Muscle layer of colon (tissue), 2 donors: ENCODE data around the gene SYT6.
A peak's percentile ranks its signal among the peaks of the same experiment; 100 is the strongest.

Experiments used
- H3K27ac ChIP-seq: one replicate; pipeline ENCODE4 v1.7.0; 2013; ENCODE audit warnings: low read depth, mild to moderate bottlenecking, low read length, moderate library complexity
- H3K27me3 ChIP-seq, 2 donors: one replicate each; pipeline ENCODE4 v1.7.0; 2013; ENCODE audit warnings: low read length in 2 of 2, mild to moderate bottlenecking in 2 of 2; ENCODE audit not compliant: insufficient read depth in 2 of 2, control insufficient read depth in 1 of 2
- H3K36me3 ChIP-seq: one replicate; pipeline ENCODE4 v1.7.0; 2013; ENCODE audit warnings: mild to moderate bottlenecking, low read length; ENCODE audit not compliant: insufficient read depth
- H3K4me1 ChIP-seq: one replicate; pipeline ENCODE4 v1.7.0; 2013; ENCODE audit warnings: mild to moderate bottlenecking, low read length; ENCODE audit not compliant: insufficient read depth
- H3K4me3 ChIP-seq, 2 donors: one replicate each; pipeline ENCODE4 v1.7.0; 2013; ENCODE audit warnings: low read length in 2 of 2, low read depth in 1 of 2, mild to moderate bottlenecking in 1 of 2, moderate library complexity in 1 of 2
- H3K9ac ChIP-seq: one replicate; pipeline ENCODE4 v1.7.0; 2013; ENCODE audit warnings: low read length
- H3K9me3 ChIP-seq: one replicate; pipeline ENCODE4 v1.7.0; 2013; ENCODE audit warnings: mild to moderate bottlenecking, low read length
- donor health status: abdominal sarcoma.
- donor health status: Adenocarcinoma of cecum.

The SYT6 gene

GRCh38 chr1:114153261-114154145 is at the start of gene SYT6:
TSS of gene SYT6 (minus strand) at chr1:114153869. CDS start at chr1:114153772, 97 bp downstream.
- Histone ChIP-seq H3K4me1 (peaks cover 16% of the 10 kb centered on the region), H3K36me3 (no peaks in the 10 kb centered on the region), H3K27me3 (peaks cover 56 to 63% of the 10 kb centered on the region in 2 donors), H3K9me3 (no peaks in the 10 kb centered on the region), H3K27ac (no peak within 1 kb of the TSS), H3K4me3 (peak within 1 kb of the TSS; percentile 27 to 47), H3K9ac (no peak within 1 kb of the TSS)

GRCh38 chr1:114201486-114201885 is 47.8 kb upstream of the SYT6 start:
- no peak overlapping the region for H3K4me3 ChIP-seq
- no peaks in the 10 kb centered on the region for H3K4me1 ChIP-seq
- no peak overlapping the region for H3K27ac ChIP-seq
- no peaks in the 10 kb centered on the region for H3K36me3 ChIP-seq
- no peaks in the 10 kb centered on the region for H3K9me3 ChIP-seq
- H3K27me3 ChIP-seq = no peaks in the 10 kb centered on the region
- no peak overlapping the region for H3K9ac ChIP-seq

- H3K9me3 ChIP-seq = no peaks in the 10 kb centered on the region
- no peaks in the 10 kb centered on the region for H3K36me3 ChIP-seq
- no peaks in the 10 kb centered on the region for H3K27me3 ChIP-seq
- no peaks in the 10 kb centered on the region for H3K4me1 ChIP-seq
- H3K4me3 ChIP-seq = no peak overlapping the region
- H3K9ac ChIP-seq = no peak overlapping the region
- H3K27ac ChIP-seq = no peak overlapping the region
These were observed 45.4 kb upstream of the SYT6 start for GRCh38 chr1:114199017-114199594.

- Histone ChIP-seq H3K27me3 (no peaks in the 10 kb centered on the region), H3K36me3 (no peaks in the 10 kb centered on the region), H3K4me1 (no peaks in the 10 kb centered on the region), H3K27ac (no peak overlapping the region), H3K4me3 (no peak overlapping the region), H3K9ac (no peak overlapping the region), H3K9me3 (no peaks in the 10 kb centered on the region)
These were observed 43.6 kb upstream of the SYT6 start for GRCh38 chr1:114196992-114197907.

- no peaks in the 10 kb centered on the region for H3K4me1 ChIP-seq
- no peak overlapping the region for H3K9ac ChIP-seq
- H3K27ac ChIP-seq = no peak overlapping the region
- no peaks in the 10 kb centered on the region for H3K9me3 ChIP-seq
- no peak overlapping the region for H3K4me3 ChIP-seq
- no peaks in the 10 kb centered on the region for H3K36me3 ChIP-seq
- no peaks in the 10 kb centered on the region for H3K27me3 ChIP-seq
These were observed 42.1 kb upstream of the SYT6 start for GRCh38 chr1:114195819-114196218.

GRCh38 chr1:114192328-114192727 is 38.7 kb upstream of the SYT6 start:
- H3K27ac ChIP-seq = no peak overlapping the region

GRCh38 chr1:114189398-114189797 is 35.7 kb upstream of the SYT6 start:
- Histone ChIP-seq H3K27me3 (no peaks in the 10 kb centered on the region), H3K9ac (no peak overlapping the region), H3K36me3 (no peaks in the 10 kb centered on the region), H3K4me1 (no peaks in the 10 kb centered on the region), H3K27ac (no peak overlapping the region), H3K4me3 (no peak overlapping the region), H3K9me3 (no peaks in the 10 kb centered on the region)

More at GRCh38 chr1:114192328-114192727, 38.7 kb upstream of the SYT6 start:
- H3K9ac ChIP-seq = no peak overlapping the region
- H3K4me1 ChIP-seq = no peaks in the 10 kb centered on the region
- H3K9me3 ChIP-seq = no peaks in the 10 kb centered on the region
- H3K27me3 ChIP-seq = no peaks in the 10 kb centered on the region
- H3K36me3 ChIP-seq = no peaks in the 10 kb centered on the region
- no peak overlapping the region for H3K4me3 ChIP-seq

- Histone ChIP-seq H3K9ac (no peak overlapping the region), H3K4me3 (no peak overlapping the region), H3K36me3 (no peaks in the 10 kb centered on the region), H3K4me1 (no peaks in the 10 kb centered on the region), H3K9me3 (no peaks in the 10 kb centered on the region), H3K27ac (no peak overlapping the region), H3K27me3 (no peaks in the 10 kb centered on the region)
These were observed 27.7 kb upstream of the SYT6 start for GRCh38 chr1:114181356-114181755.

- H3K36me3 ChIP-seq = no peaks in the 10 kb centered on the region
- H3K27me3 ChIP-seq = no peaks in the 10 kb centered on the region
- H3K9me3 ChIP-seq = no peaks in the 10 kb centered on the region
- no peak overlapping the region for H3K27ac ChIP-seq
- H3K9ac ChIP-seq = no peak overlapping the region
- H3K4me1 ChIP-seq = no peaks in the 10 kb centered on the region
- no peak overlapping the region for H3K4me3 ChIP-seq
These were observed 27.1 kb upstream of the SYT6 start for GRCh38 chr1:114180742-114181141.

- Histone ChIP-seq H3K4me1 (no peaks in the 10 kb centered on the region), H3K9me3 (no peaks in the 10 kb centered on the region), H3K36me3 (no peaks in the 10 kb centered on the region), H3K9ac (no peak overlapping the region), H3K27ac (no peak overlapping the region), H3K27me3 (no peaks in the 10 kb centered on the region), H3K4me3 (no peak overlapping the region)
These were observed 25.3 kb upstream of the SYT6 start for GRCh38 chr1:114178936-114179335.

- Histone ChIP-seq H3K9ac (no peak overlapping the region), H3K27me3 (no peaks in the 10 kb centered on the region), H3K27ac (no peak overlapping the region), H3K36me3 (no peaks in the 10 kb centered on the region), H3K9me3 (no peaks in the 10 kb centered on the region), H3K4me3 (no peak overlapping the region), H3K4me1 (no peaks in the 10 kb centered on the region)
These were observed 23.6 kb upstream of the SYT6 start for GRCh38 chr1:114177282-114177681.
